Measurements from ENCODE around the gene HOMER2. TPM values are rescaled to one million over a fixed set of nuclear protein-coding genes. Genes with fewer than 3 reads are reported as not detected.
A peak's percentile ranks its signal among the peaks of the same experiment; 100 is the strongest.

Gene HOMER2
- total and polyA plus RNA-seq, 2 of the 13 experiments (the other 11 are each of a cell fraction or from before 2014, with no cell fraction given) = 12.9 to 14.1 TPM

DNA sequence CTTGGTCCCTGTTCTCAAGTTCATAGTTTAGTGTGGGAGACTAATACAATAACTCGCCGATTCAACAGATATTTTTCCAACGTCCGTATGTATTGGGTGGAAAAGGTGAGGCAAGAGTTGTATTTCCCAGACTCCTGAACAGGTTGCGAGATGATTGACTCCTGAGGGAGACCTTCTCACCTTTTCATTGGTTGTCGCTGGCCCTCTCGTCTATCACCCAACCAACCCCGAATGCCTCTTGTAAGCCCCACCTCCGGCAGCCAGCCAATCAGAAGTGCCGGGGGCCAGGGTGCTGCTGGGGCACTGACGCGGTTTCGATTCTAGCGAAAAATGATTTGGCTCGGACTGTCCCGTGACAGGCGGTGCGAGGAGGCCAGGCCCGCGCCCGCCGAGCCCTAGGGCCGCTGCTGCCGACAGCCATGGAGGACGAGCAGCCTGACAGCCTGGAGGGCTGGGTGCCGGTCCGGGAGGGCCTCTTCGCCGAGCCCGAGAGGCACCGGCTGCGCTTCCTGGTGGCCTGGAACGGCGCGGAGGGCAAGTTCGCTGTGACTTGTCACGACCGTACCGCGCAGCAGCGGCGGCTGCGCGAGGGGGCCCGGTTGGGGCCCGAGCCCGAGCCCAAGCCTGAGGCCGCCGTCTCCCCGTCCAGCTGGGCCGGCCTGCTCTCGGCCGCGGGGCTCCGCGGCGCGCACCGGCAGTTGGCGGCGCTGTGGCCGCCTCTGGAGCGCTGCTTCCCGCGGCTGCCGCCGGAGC lies 143.0 kb downstream of the HOMER2 start, which contains the start of gene WHAMM (continued):
- no peak for TF ChIP-seq ZNF136 (CRISPR knock-in tag; IDR thresholded peaks at IDR 0.05; ENCODE audit: low read depth)
- no peak for TF ChIP-seq KAT2B (IDR thresholded peaks at IDR 0.05; ENCODE audit: borderline replicate concordance, low read depth, low read length)
- no peak for TF ChIP-seq TCF12 (IDR thresholded peaks at IDR 0.05)
- TF ChIP-seq TCF12 (CRISPR knock-in tag; IDR thresholded peaks at IDR 0.05) = no peak
- TF ChIP-seq ZFP37 (CRISPR knock-in tag; IDR thresholded peaks at IDR 0.05; ENCODE audit: borderline replicate concordance) = no peak
- TF ChIP-seq ZBTB34 (CRISPR knock-in tag; IDR thresholded peaks at IDR 0.05) = no peak
- no peak; the same call in 1 of the 2 replicates for TF ChIP-seq BRD4 (CRISPR knock-in tag; IDR thresholded peaks at IDR 0.05)
- peak; percentile 69; the same call in 1 of the 2 replicates for TF ChIP-seq POLR2AphosphoS5 (IDR thresholded peaks at IDR 0.05; ENCODE audit: low read depth, low read length)
- TF ChIP-seq HES4 (CRISPR knock-in tag; IDR thresholded peaks at IDR 0.05; ENCODE audit: borderline replicate concordance) = peak; percentile 20; the same call in 1 of the 2 replicates
- TF ChIP-seq THAP8 (CRISPR knock-in tag; IDR thresholded peaks at IDR 0.05; ENCODE audit: borderline replicate concordance) = no peak
- no peak for TF ChIP-seq CENPT (CRISPR knock-in tag; IDR thresholded peaks at IDR 0.05; ENCODE audit: low read depth)
- TF ChIP-seq ZNF703 (CRISPR knock-in tag; IDR thresholded peaks at IDR 0.05; ENCODE audit: borderline replicate concordance) = no peak
- TF ChIP-seq, protein P1, sequence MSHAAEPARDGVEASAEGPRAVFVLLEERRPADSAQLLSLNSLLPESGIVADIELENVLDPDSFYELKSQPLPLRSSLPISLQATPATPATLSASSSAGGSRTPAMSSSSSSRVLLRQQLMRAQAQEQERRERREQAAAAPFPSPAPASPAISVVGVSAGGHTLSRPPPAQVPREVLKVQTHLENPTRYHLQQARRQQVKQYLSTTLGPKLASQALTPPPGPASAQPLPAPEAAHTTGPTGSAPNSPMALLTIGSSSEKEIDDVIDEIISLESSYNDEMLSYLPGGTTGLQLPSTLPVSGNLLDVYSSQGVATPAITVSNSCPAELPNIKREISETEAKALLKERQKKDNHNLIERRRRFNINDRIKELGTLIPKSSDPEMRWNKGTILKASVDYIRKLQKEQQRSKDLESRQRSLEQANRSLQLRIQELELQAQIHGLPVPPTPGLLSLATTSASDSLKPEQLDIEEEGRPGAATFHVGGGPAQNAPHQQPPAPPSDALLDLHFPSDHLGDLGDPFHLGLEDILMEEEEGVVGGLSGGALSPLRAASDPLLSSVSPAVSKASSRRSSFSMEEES (CRISPR knock-in tag; IDR thresholded peaks at IDR 0.05) = peak; percentile 87
- peak; percentile 24; the same call in 1 of the 2 replicates for TF ChIP-seq ARHGAP35 (CRISPR knock-in tag; IDR thresholded peaks at IDR 0.05; ENCODE audit: borderline replicate concordance)
- no peak; the same call in 1 of the 2 replicates for TF ChIP-seq IRF9 (CRISPR knock-in tag; IDR thresholded peaks at IDR 0.05; ENCODE audit: borderline replicate concordance)
- TF ChIP-seq ZNF280D (CRISPR knock-in tag; IDR thresholded peaks at IDR 0.05) = no peak
- TF ChIP-seq, protein P2, sequence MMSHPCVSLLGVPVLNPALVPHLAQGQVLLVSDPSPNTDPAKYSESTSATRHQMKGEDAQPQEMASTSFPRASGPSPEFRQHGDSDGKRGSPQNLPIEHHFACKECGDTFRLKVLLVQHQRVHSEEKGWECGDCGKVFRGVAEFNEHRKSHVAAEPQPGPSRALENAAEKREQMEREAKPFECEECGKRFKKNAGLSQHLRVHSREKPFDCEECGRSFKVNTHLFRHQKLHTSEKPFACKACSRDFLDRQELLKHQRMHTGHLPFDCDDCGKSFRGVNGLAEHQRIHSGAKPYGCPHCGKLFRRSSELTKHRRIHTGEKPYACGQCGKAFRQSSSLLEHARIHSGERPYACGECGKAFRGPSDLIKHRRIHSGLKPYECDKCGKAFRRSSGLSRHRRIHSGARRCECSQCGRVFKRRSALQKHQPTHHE (CRISPR knock-in tag; IDR thresholded peaks at IDR 0.05; ENCODE audit: borderline replicate concordance) = no peak
- no peak for TF ChIP-seq MIXL1 (CRISPR knock-in tag; IDR thresholded peaks at IDR 0.05)
